ENCODE measurements around the gene FAM234B.

Gene FAM234B

GRCh38 chr12:13119826-13120225, 75.6 kb downstream of the FAM234B start:
- no peak for FAIRE-seq

- FAIRE-seq, result peak; percentile 99
Measured at GRCh38 chr12:13120413-13120812, 76.2 kb downstream of the FAM234B start.

GRCh38 chr12:13121568-13121967, 77.4 kb downstream of the FAM234B start:
- FAIRE-seq, result no peak

- FAIRE-seq, result peak; percentile 97
Measured at GRCh38 chr12:13124656-13125505, 80.7 kb downstream of the FAM234B start.

- FAIRE-seq, result no peak
Measured at GRCh38 chr12:13125996-13126395, 81.8 kb downstream of the FAM234B start.

GRCh38 chr12:13126494-13126893, 82.3 kb downstream of the FAM234B start:
- no peak for FAIRE-seq

GRCh38 chr12:13127444-13127843, 83.3 kb downstream of the FAM234B start:
- no peak for FAIRE-seq

- FAIRE-seq, result peak; percentile 100
Measured at GRCh38 chr12:13128291-13128965, 84.2 kb downstream of the FAM234B start.

GRCh38 chr12:13130981-13131380, 86.8 kb downstream of the FAM234B start:
- no peak for FAIRE-seq
